ENCODE results near the gene RNASEH2C.

RNASEH2C gene

DNA sequence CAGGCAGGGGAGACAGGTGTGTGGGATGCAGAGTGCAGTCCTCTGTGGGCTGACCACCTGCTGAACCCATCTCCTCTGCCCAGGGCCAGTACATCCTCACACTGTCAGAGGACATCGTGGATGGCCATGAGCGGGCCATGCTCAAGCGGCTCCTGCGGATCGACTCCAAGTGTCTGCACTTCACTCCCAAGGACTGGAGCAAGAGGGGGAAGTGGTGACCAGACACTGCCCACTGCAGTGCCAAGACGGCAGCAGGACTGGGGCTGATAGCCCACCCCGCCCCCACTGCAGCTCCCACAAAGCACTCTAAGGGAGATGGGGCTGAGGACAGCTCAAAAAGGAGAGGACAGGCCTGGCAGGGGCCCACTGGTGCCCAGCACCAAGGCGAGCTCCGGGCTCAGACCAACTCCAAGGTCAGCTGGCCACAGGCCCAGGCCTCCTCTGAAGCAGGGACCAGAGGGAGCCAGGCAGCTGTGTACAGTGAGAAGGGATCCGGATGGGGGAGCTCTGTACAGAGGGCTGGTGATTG lies 1.6 kb downstream of the RNASEH2C start:
- Histone ChIP-seq H3K4me3 (ENCODE audit: low read length) (peak overlapping the region; percentile 98), H3K36me3 (replicated peaks; ENCODE audit: insufficient read depth, low read length) (peaks cover 20% of the 10 kb centered on the region; the same call in 1 of the 2 replicates)

DNA sequence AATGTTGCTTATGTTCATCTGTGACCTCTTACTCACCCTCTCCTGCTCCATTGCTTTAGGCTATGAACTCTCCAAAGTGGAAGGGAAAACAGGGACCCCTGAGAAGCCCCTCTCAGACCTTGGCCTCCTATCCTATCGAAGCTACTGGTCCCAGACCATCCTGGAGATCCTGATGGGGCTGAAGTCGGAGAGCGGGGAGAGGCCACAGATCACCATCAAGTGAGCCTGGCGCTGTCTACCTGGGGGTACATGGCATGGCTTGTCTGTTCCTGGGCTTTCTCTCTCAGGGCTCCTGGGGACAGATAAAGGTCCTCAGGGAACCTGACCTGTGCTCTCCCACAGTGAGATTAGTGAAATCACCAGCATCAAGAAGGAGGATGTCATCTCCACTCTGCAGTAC lies 2.1 kb downstream of the RNASEH2C start:
- Histone ChIP-seq H3K36me3 (replicated peaks; ENCODE audit: insufficient read depth, low read length) (peaks cover 21% of the 10 kb centered on the region; the same call in 1 of the 2 replicates), H3K9ac (ENCODE audit: low read length) (peak overlapping the region; percentile 81; the same call in 1 of the 2 replicates), H3K9me3 (replicated peaks; ENCODE audit: insufficient read depth, low read length) (no peaks in the 10 kb centered on the region), H3K9me2 (replicated peaks; ENCODE audit: insufficient read depth, low read length) (no peaks in the 10 kb centered on the region), H3K4me3 (ENCODE audit: low read length) (0 out of 2 replicates have a peak overlapping the region, but pooled peaks have one; percentile 98), H3K79me2 (ENCODE audit: low read length) (peaks cover 61% of the 10 kb centered on the region), H3K4me2 (ENCODE audit: low read depth, low read length) (peak overlapping the region; percentile 72; the same call in 1 of the 2 replicates), H4K20me1 (ENCODE audit: insufficient read depth, low read length) (0 out of 2 replicates have a peak, but pooled peaks cover 8% of the 10 kb centered on the region), H3K27ac (ENCODE audit: low read length) (no peak overlapping the region), H3K4me1 (ENCODE audit: low read length) (peaks cover 9% of the 10 kb centered on the region), H3K27me3 (replicated peaks; ENCODE audit: insufficient read depth, low read length) (no peaks in the 10 kb centered on the region), H3F3A (ENCODE audit: insufficient read depth, low read length) (peaks cover 9% of the 10 kb centered on the region), H2AFZ (ENCODE audit: low read length) (no peak overlapping the region)
- TF ChIP-seq EZH2 (optimal IDR thresholded peaks at IDR 0.05; ENCODE audit: low read depth, low read length) = no peak
- TF ChIP-seq EZH2phosphoT487 (IDR thresholded peaks at IDR 0.05; ENCODE audit: low read length) = no peak
- TF ChIP-seq, protein P1, sequence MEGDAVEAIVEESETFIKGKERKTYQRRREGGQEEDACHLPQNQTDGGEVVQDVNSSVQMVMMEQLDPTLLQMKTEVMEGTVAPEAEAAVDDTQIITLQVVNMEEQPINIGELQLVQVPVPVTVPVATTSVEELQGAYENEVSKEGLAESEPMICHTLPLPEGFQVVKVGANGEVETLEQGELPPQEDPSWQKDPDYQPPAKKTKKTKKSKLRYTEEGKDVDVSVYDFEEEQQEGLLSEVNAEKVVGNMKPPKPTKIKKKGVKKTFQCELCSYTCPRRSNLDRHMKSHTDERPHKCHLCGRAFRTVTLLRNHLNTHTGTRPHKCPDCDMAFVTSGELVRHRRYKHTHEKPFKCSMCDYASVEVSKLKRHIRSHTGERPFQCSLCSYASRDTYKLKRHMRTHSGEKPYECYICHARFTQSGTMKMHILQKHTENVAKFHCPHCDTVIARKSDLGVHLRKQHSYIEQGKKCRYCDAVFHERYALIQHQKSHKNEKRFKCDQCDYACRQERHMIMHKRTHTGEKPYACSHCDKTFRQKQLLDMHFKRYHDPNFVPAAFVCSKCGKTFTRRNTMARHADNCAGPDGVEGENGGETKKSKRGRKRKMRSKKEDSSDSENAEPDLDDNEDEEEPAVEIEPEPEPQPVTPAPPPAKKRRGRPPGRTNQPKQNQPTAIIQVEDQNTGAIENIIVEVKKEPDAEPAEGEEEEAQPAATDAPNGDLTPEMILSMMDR (IDR thresholded peaks at IDR 0.05; ENCODE audit: low read length) = no peak
- no peak for DNase-seq

More for the DNA sequence above, 1.6 kb downstream of the RNASEH2C start:
- Histone ChIP-seq H3K27me3 (replicated peaks; ENCODE audit: insufficient read depth, low read length) (no peaks in the 10 kb centered on the region), H3K9ac (ENCODE audit: low read length) (peak overlapping the region; percentile 81; the same call in 1 of the 2 replicates), H3F3A (ENCODE audit: insufficient read depth, low read length) (peaks cover 9% of the 10 kb centered on the region), H3K4me2 (ENCODE audit: low read depth, low read length) (peak overlapping the region; percentile 72), H3K27ac (ENCODE audit: low read length) (no peak overlapping the region), H3K79me2 (ENCODE audit: low read length) (peaks cover 56% of the 10 kb centered on the region), H2AFZ (ENCODE audit: low read length) (no peak overlapping the region), H4K20me1 (ENCODE audit: insufficient read depth, low read length) (0 out of 2 replicates have a peak, but pooled peaks cover 8% of the 10 kb centered on the region), H3K9me2 (replicated peaks; ENCODE audit: insufficient read depth, low read length) (no peaks in the 10 kb centered on the region), H3K4me1 (ENCODE audit: low read length) (peaks cover 9% of the 10 kb centered on the region), H3K9me3 (replicated peaks; ENCODE audit: insufficient read depth, low read length) (no peaks in the 10 kb centered on the region)
- TF ChIP-seq, protein P1 (IDR thresholded peaks at IDR 0.05; ENCODE audit: low read length) = no peak
- no peak for TF ChIP-seq EZH2phosphoT487 (IDR thresholded peaks at IDR 0.05; ENCODE audit: low read length)
- TF ChIP-seq EZH2 (optimal IDR thresholded peaks at IDR 0.05; ENCODE audit: low read depth, low read length) = no peak
- DNase-seq = no peak

DNA sequence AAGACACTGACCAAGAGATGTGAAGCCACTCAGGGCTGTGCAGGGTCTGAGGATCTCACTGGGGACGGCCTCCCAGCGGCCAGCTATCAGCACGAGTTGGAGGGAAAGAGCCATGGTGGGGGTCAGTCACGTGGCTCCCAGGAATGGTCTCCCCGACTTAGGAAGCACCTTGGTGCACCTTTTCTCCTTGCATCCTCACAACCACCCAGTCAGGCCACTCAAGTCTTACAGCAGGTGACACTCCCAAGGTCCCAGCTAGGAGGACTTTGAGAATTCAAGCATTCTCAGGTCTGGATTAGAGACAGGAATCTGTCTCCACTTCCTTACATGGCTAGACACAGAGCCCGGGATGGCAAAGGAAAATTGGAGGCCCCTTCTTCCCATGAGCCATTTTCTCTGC lies 2.7 kb downstream of the RNASEH2C start:
- Histone ChIP-seq H3K36me3 (replicated peaks; ENCODE audit: insufficient read depth, low read length) (peaks cover 21% of the 10 kb centered on the region; the same call in 1 of the 2 replicates), H3K4me3 (ENCODE audit: low read length) (no peak overlapping the region), H4K20me1 (ENCODE audit: insufficient read depth, low read length) (0 out of 2 replicates have a peak, but pooled peaks cover 8% of the 10 kb centered on the region), H3K9me3 (replicated peaks; ENCODE audit: insufficient read depth, low read length) (no peaks in the 10 kb centered on the region), H3K4me2 (ENCODE audit: low read depth, low read length) (no peak overlapping the region), H3K27ac (ENCODE audit: low read length) (no peak overlapping the region), H3K79me2 (ENCODE audit: low read length) (peaks cover 67% of the 10 kb centered on the region), H3K4me1 (ENCODE audit: low read length) (peaks cover 9% of the 10 kb centered on the region), H2AFZ (ENCODE audit: low read length) (no peak overlapping the region), H3K27me3 (replicated peaks; ENCODE audit: insufficient read depth, low read length) (no peaks in the 10 kb centered on the region), H3K9me2 (replicated peaks; ENCODE audit: insufficient read depth, low read length) (no peaks in the 10 kb centered on the region), H3F3A (ENCODE audit: insufficient read depth, low read length) (peaks cover 9% of the 10 kb centered on the region), H3K9ac (ENCODE audit: low read length) (no peak overlapping the region)
- no peak for DNase-seq
- TF ChIP-seq EZH2phosphoT487 (IDR thresholded peaks at IDR 0.05; ENCODE audit: low read length) (no peak), EZH2 (optimal IDR thresholded peaks at IDR 0.05; ENCODE audit: low read depth, low read length) (no peak)
- TF ChIP-seq, protein P1 (IDR thresholded peaks at IDR 0.05; ENCODE audit: low read length) = no peak

All from MM.1S (cell line).